KMS-11 (cell line): ENCODE measurements around the gene ARSJ.

Experiments used
- H2AFZ ChIP-seq: fragments of 200-600 bp; sonication (generic); 2 replicates; pipeline ENCODE4 v1.6.1; 2016; ENCODE audit warnings: antibody characterized with exemption, mixed run types, low read depth
- H3K27ac ChIP-seq: fragments of 200-600 bp; sonication (generic); 2 replicates; pipeline ENCODE4 v1.6.1; 2016; ENCODE audit warnings: mild to moderate bottlenecking, mixed run types
- H3K27me3 ChIP-seq: fragments of 200-600 bp; sonication (generic); 2 replicates; pipeline ENCODE4 v1.6.1; 2017; ENCODE audit warnings: mild to moderate bottlenecking, low read depth, mixed run types, moderate library complexity; ENCODE audit not compliant: insufficient read depth
- H3K36me3 ChIP-seq: fragments of 200-600 bp; sonication (generic); 2 replicates; pipeline ENCODE4 v1.6.1; 2017; ENCODE audit warnings: mild to moderate bottlenecking, mixed run types; ENCODE audit not compliant: insufficient read depth
- H3K4me1 ChIP-seq: fragments of 200-600 bp; sonication (generic); 2 replicates; pipeline ENCODE4 v1.6.1; 2016; ENCODE audit warnings: mild to moderate bottlenecking, low read depth, mixed run types; ENCODE audit not compliant: poor library complexity, severe bottlenecking
- H3K4me2 ChIP-seq: fragments of 200-600 bp; sonication (generic); 2 replicates; pipeline ENCODE4 v1.7.0; 2016; ENCODE audit warnings: mild to moderate bottlenecking, mixed run types
- H3K4me3 ChIP-seq: fragments of 200-600 bp; sonication (generic); IDR thresholded peaks from 2 replicates; pipeline ENCODE4 v1.6.1; 2017; ENCODE audit warnings: low read depth, low read length, mixed read lengths; ENCODE audit not compliant: insufficient read depth
- H3K79me2 ChIP-seq: fragments of 200-600 bp; sonication (generic); 2 replicates; pipeline ENCODE4 v1.6.1; 2016; ENCODE audit warnings: low read depth, mixed run types; ENCODE audit not compliant: insufficient read depth
- H3K9ac ChIP-seq: fragments of 200-600 bp; sonication (generic); 2 replicates; pipeline ENCODE4 v1.6.1; 2016; ENCODE audit warnings: mild to moderate bottlenecking, mixed run types
- H4K20me1 ChIP-seq: fragments of 200-600 bp; sonication (generic); 2 replicates; pipeline ENCODE4 v1.6.1; 2016; ENCODE audit warnings: mild to moderate bottlenecking, mixed run types; ENCODE audit not compliant: insufficient read depth
- TF ChIP-seq, protein P1 (sequence below): fragments of 200-600 bp; sonication (generic); conservative IDR thresholded peaks from 2 replicates; pipeline ENCODE4 v1.6.1; 2017; ENCODE audit warnings: low read depth, mild to moderate bottlenecking, antibody characterized with exemption, low read length, moderate library complexity, mixed read lengths

The ARSJ gene

GRCh38 chr4:113884655-113885054, 94.8 kb downstream of the ARSJ start:
- no peaks in the 10 kb centered on the region for H4K20me1 ChIP-seq
- no peaks in the 10 kb centered on the region for H3K27me3 ChIP-seq
- H3K36me3 ChIP-seq, result no peaks in the 10 kb centered on the region
- H2AFZ ChIP-seq, result no peak overlapping the region
- no peak overlapping the region for H3K4me3 ChIP-seq
- H3K4me1 ChIP-seq, result no peaks in the 10 kb centered on the region
- TF ChIP-seq, protein P1, sequence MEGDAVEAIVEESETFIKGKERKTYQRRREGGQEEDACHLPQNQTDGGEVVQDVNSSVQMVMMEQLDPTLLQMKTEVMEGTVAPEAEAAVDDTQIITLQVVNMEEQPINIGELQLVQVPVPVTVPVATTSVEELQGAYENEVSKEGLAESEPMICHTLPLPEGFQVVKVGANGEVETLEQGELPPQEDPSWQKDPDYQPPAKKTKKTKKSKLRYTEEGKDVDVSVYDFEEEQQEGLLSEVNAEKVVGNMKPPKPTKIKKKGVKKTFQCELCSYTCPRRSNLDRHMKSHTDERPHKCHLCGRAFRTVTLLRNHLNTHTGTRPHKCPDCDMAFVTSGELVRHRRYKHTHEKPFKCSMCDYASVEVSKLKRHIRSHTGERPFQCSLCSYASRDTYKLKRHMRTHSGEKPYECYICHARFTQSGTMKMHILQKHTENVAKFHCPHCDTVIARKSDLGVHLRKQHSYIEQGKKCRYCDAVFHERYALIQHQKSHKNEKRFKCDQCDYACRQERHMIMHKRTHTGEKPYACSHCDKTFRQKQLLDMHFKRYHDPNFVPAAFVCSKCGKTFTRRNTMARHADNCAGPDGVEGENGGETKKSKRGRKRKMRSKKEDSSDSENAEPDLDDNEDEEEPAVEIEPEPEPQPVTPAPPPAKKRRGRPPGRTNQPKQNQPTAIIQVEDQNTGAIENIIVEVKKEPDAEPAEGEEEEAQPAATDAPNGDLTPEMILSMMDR, result no peak
- H3K79me2 ChIP-seq, result no peaks in the 10 kb centered on the region
- no peak overlapping the region for H3K27ac ChIP-seq
- H3K9ac ChIP-seq, result no peak overlapping the region
- no peak overlapping the region for H3K4me2 ChIP-seq

DNA sequence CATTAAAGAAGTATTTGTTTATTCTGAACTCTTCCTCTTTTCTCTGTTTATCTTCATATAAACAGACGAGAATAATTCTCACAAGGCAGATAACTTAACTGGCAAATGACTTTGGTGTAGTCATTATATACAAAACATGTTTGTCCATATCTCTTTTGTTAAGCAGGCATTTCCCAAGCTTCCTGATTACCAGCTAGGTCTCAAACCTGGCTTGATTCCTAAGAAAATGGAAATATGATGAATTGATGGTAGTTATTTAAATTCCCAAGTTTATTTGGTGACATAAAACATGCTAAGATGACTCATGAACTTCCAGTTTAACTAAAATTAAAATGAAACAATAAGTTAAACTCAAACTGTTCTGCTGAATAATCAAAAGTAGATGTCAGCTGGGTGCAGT, 96.8 kb downstream of the ARSJ start:
- Histone ChIP-seq H3K79me2 (no peaks in the 10 kb centered on the region), H4K20me1 (no peaks in the 10 kb centered on the region), H2AFZ (no peak overlapping the region), H3K36me3 (no peaks in the 10 kb centered on the region), H3K4me1 (no peaks in the 10 kb centered on the region), H3K4me3 (no peak overlapping the region), H3K9ac (no peak overlapping the region), H3K27ac (no peak overlapping the region), H3K27me3 (no peaks in the 10 kb centered on the region), H3K4me2 (no peak overlapping the region)
- TF ChIP-seq, protein P1, result no peak

- no peaks in the 10 kb centered on the region for H3K4me1 ChIP-seq
- no peak overlapping the region for H3K27ac ChIP-seq
- TF ChIP-seq, protein P1, result no peak
- no peak overlapping the region for H3K4me2 ChIP-seq
- H3K9ac ChIP-seq, result no peak overlapping the region
- no peak overlapping the region for H2AFZ ChIP-seq
- H3K79me2 ChIP-seq, result no peaks in the 10 kb centered on the region
- H3K27me3 ChIP-seq, result no peaks in the 10 kb centered on the region
- no peaks in the 10 kb centered on the region for H3K36me3 ChIP-seq
- no peak overlapping the region for H3K4me3 ChIP-seq
- H4K20me1 ChIP-seq, result no peaks in the 10 kb centered on the region
These were observed 98.2 kb downstream of the ARSJ start for GRCh38 chr4:113881256-113881655.

GRCh38 chr4:113880240-113881028, 99.0 kb downstream of the ARSJ start:
- H3K4me3 ChIP-seq, result no peak overlapping the region
- H3K4me1 ChIP-seq, result no peaks in the 10 kb centered on the region
- H4K20me1 ChIP-seq, result no peaks in the 10 kb centered on the region
- no peaks in the 10 kb centered on the region for H3K27me3 ChIP-seq
- H3K4me2 ChIP-seq, result no peak overlapping the region
- H2AFZ ChIP-seq, result no peak overlapping the region
- H3K9ac ChIP-seq, result no peak overlapping the region
- H3K79me2 ChIP-seq, result no peaks in the 10 kb centered on the region
- no peaks in the 10 kb centered on the region for H3K36me3 ChIP-seq
- H3K27ac ChIP-seq, result no peak overlapping the region
- TF ChIP-seq, protein P1, result no peak
